CD4-positive, alpha-beta T cell (primary cell): ENCODE measurements around the gene UBB. TPM values are rescaled to one million over a fixed set of nuclear protein-coding genes. Genes with fewer than 3 reads are reported as not detected.

Source experiments
- ATAC-seq: fragments of 200-7000 bp; cut with Tn5 transposase; one replicate; pipeline ENCODE4 v1.10.0; 2022; ENCODE audit warnings: mild to moderate bottlenecking; ENCODE audit not compliant: poor library complexity
- CTCF ChIA-PET: fragments of 350-600 bp; sonication (Branson Sonifier 250); formaldehyde crosslinking; loops from one replicate; lab custom pipeline; 2021; ENCODE audit warnings: antibody characterized with exemption, inconsistent platforms; lab: Charles Lee
- POLR2A ChIA-PET: fragments of 350-600 bp; sonication (Branson Sonifier 250); formaldehyde crosslinking; loops from one replicate; lab custom pipeline; 2021; ENCODE audit warnings: antibody characterized with exemption, inconsistent platforms; lab: Charles Lee
- DNase-seq, 14 experiments: peaks; one replicate each; pipeline ENCODE4 v3.0.0-alpha.2; 2013 to 2020; ENCODE audit warnings: mixed read lengths in 2 of 14
- H3K27ac ChIP-seq, 2 donors: one replicate each; pipeline versions ENCODE4 v1.5.1 to v1.7.0; 2013; ENCODE audit warnings: low read length in 2 of 2, low read depth in 1 of 2, mild to moderate bottlenecking in 1 of 2
- H3K27me3 ChIP-seq, 2 experiments: 1 replicate in 1 of 2; 2 replicates in 1 of 2; pipeline versions ENCODE4 v1.6.1 to v1.7.0; 2013; ENCODE audit warnings: low read length in 2 of 2, control low read depth in 1 of 2, mild to moderate bottlenecking in 1 of 2, moderate library complexity in 1 of 2; ENCODE audit not compliant: insufficient read depth in 2 of 2, control insufficient read depth in 1 of 2
- H3K36me3 ChIP-seq: one replicate; pipeline ENCODE4 v1.6.1; 2013; ENCODE audit warnings: low read length, control low read depth; ENCODE audit not compliant: insufficient read depth
- H3K4me1 ChIP-seq: one replicate; pipeline ENCODE4 v1.6.1; 2013; ENCODE audit warnings: low read length, control low read depth; ENCODE audit not compliant: insufficient read depth
- H3K4me3 ChIP-seq: one replicate; pipeline ENCODE4 v1.5.1; 2013; ENCODE audit warnings: mild to moderate bottlenecking, low read length, moderate library complexity
- H3K9me3 ChIP-seq, 2 experiments: 1 replicate in 1 of 2; 2 replicates in 1 of 2; pipeline versions ENCODE4 v1.6.1 to v1.7.0; 2013; ENCODE audit warnings: low read length in 2 of 2, mild to moderate bottlenecking in 2 of 2, control low read depth in 1 of 2, moderate library complexity in 1 of 2; ENCODE audit not compliant: control insufficient read depth in 1 of 2, insufficient read depth in 1 of 2
- H3K27ac Mint-ChIP-seq: one replicate; pipeline ENCODE4 v1.8.0; 2020; ENCODE audit warnings: mixed read lengths
- H3K27me3 Mint-ChIP-seq: one replicate; pipeline ENCODE4 v1.8.0; 2021; ENCODE audit warnings: mixed read lengths
- H3K36me3 Mint-ChIP-seq: one replicate; pipeline ENCODE4 v1.8.0; 2021; ENCODE audit warnings: low read depth, mixed read lengths
- H3K4me1 Mint-ChIP-seq: one replicate; pipeline ENCODE4 v1.8.0; 2021; ENCODE audit warnings: low read depth, mixed read lengths
- H3K4me3 Mint-ChIP-seq: one replicate; pipeline ENCODE4 v1.8.0; 2020; ENCODE audit warnings: mild to moderate bottlenecking, mixed read lengths
- H3K9me3 Mint-ChIP-seq: one replicate; pipeline ENCODE4 v1.8.0; 2020; ENCODE audit warnings: mixed read lengths
- CTCF ChIP-seq: fragments of 200-600 bp; IDR thresholded peaks from one replicate; pipeline ENCODE4 v1.8.0; 2022; ENCODE audit warnings: antibody characterized with exemption, mild to moderate bottlenecking
- intact Hi-C, 2 experiments: fragments of 100-400 bp; cut with DNase I in 1 of 2; cut with micrococcal nuclease in 1 of 2; formaldehyde crosslinking; loops; one replicate each; pipeline versions ENCODE4 v1.15.1 to v1.9.0; 2023 to 2025; cut with DNase I, micrococcal nuclease
- total RNA-seq, 174 experiments: library from RNA in 2 of 174; stranded (reverse) in 2 of 174; gene quantifications; one replicate each; pipeline ENCODE4 v1.2.3 and lab custom pipeline; 2021 to 2026

UBB gene
- total RNA-seq, 2 experiments from 2014 or later: 646 to 647 TPM

GRCh38 chr17:16339959-16340358 is 40.9 kb upstream of the UBB start:
- CTCF ChIA-PET: no interaction called here
- no peaks in the 10 kb centered on the region for H3K9me3 ChIP-seq

GRCh38 chr17:16342979-16343378 is 37.9 kb upstream of the UBB start:
- no peaks in the 10 kb centered on the region for H3K27me3 ChIP-seq
- Mint-ChIP-seq H3K4me1 (no peaks in the 10 kb centered on the region), H3K27ac (no peak overlapping the region), H3K36me3 (peaks cover 39% of the 10 kb centered on the region), H3K9me3 (no peaks in the 10 kb centered on the region), H3K4me3 (no peak overlapping the region), H3K27me3 (no peaks in the 10 kb centered on the region)
- ATAC-seq (no peak), DNase-seq (no peak)
- TF ChIP-seq CTCF: no peak
- ChIA-PET POLR2A (no interaction called here), CTCF (no interaction called here)
- H3K4me3 ChIP-seq: no peak overlapping the region
- no peaks in the 10 kb centered on the region for H3K9me3 ChIP-seq
- intact Hi-C loops: no loop called here
- peaks cover 9% of the 10 kb centered on the region for H3K36me3 ChIP-seq
- H3K27ac ChIP-seq: no peak overlapping the region
- no peaks in the 10 kb centered on the region for H3K4me1 ChIP-seq

More at GRCh38 chr17:16339959-16340358, 40.9 kb upstream of the UBB start:
- H3K27me3 Mint-ChIP-seq: no peaks in the 10 kb centered on the region
- intact Hi-C loops: no loop called here
- no peaks in the 10 kb centered on the region for H3K4me1 Mint-ChIP-seq
- Histone ChIP-seq H3K27ac (no peak overlapping the region), H3K4me3 (no peak overlapping the region), H3K4me1 (no peaks in the 10 kb centered on the region), H3K36me3 (peaks cover 9% of the 10 kb centered on the region), H3K27me3 (no peaks in the 10 kb centered on the region)
- peaks cover 22% of the 10 kb centered on the region for H3K36me3 Mint-ChIP-seq
- no peak for TF ChIP-seq CTCF
- no peak overlapping the region for H3K4me3 Mint-ChIP-seq
- no peak for DNase-seq
- H3K9me3 Mint-ChIP-seq: no peaks in the 10 kb centered on the region
- no peak for ATAC-seq
- no peak overlapping the region for H3K27ac Mint-ChIP-seq
- POLR2A ChIA-PET: interaction anchor here (0.6 kb wide), 1 partner anchor 12 kb away, joined by 4 read pairs; no protein-coding TSS in a partner anchor

GRCh38 chr17:16343569-16343968 is 37.3 kb upstream of the UBB start:
- Mint-ChIP-seq H3K27ac (peak overlapping the region; percentile 36), H3K36me3 (peaks cover 39% of the 10 kb centered on the region), H3K4me1 (no peaks in the 10 kb centered on the region), H3K4me3 (no peak overlapping the region), H3K27me3 (no peaks in the 10 kb centered on the region), H3K9me3 (no peaks in the 10 kb centered on the region)
- DNase-seq (no peak), ATAC-seq (no peak)
- TF ChIP-seq CTCF: no peak
- intact Hi-C loops: no loop called here
- Histone ChIP-seq H3K4me1 (no peaks in the 10 kb centered on the region), H3K4me3 (no peak overlapping the region), H3K9me3 (no peaks in the 10 kb centered on the region), H3K36me3 (peaks cover 12% of the 10 kb centered on the region), H3K27me3 (no peaks in the 10 kb centered on the region), H3K27ac (no peak overlapping the region)
- CTCF ChIA-PET: no interaction called here
- POLR2A ChIA-PET: no interaction called here
